MCF 10A (cell line): ENCODE data around the gene GPR176. TPM values are rescaled to one million over a fixed set of nuclear protein-coding genes. Genes with fewer than 3 reads are reported as not detected.

Source experiments
- BruUV-seq: library from RNA; stranded (reverse); fragments of 400-500 nt; replicated peaks from 2 replicates; lab custom pipeline; 2021; lab: Mats Ljungman, UMichigan
- CTCF ChIA-PET: fragments of 300-600 bp; sonication (Branson Sonifier 250); formaldehyde crosslinking; extraction: SDS; loops from one replicate; lab custom pipeline; 2021; ENCODE audit warnings: antibody characterized with exemption, inconsistent platforms; lab: Yijun Ruan, JAX
- POLR2A ChIA-PET: fragments of 300-600, 350-650 bp; sonication (Branson Sonifier 250); formaldehyde crosslinking; extraction: SDS; loops from one replicate; lab custom pipeline; 2020; ENCODE audit warnings: antibody characterized with exemption, inconsistent platforms; lab: Yijun Ruan, JAX
- DNase-seq: peaks from one replicate; pipeline ENCODE4 v3.0.0-alpha.2; 2018; ENCODE audit not compliant: unreplicated experiment
- H3K27ac Mint-ChIP-seq: one replicate; pipeline ENCODE4 v1.8.0; 2022; ENCODE audit warnings: mild to moderate bottlenecking, low read depth, mixed read lengths; ENCODE audit not compliant: unreplicated experiment
- H3K27me3 Mint-ChIP-seq: one replicate; pipeline ENCODE4 v1.8.0; 2022; ENCODE audit warnings: mixed read lengths; ENCODE audit not compliant: insufficient read depth, unreplicated experiment
- H3K36me3 Mint-ChIP-seq: one replicate; pipeline ENCODE4 v1.8.0; 2022; ENCODE audit warnings: mild to moderate bottlenecking, moderate library complexity, mixed read lengths; ENCODE audit not compliant: insufficient read depth, unreplicated experiment
- H3K4me1 Mint-ChIP-seq: one replicate; pipeline ENCODE4 v1.8.0; 2022; ENCODE audit warnings: mixed read lengths; ENCODE audit not compliant: insufficient read depth, unreplicated experiment
- H3K4me3 Mint-ChIP-seq: one replicate; pipeline ENCODE4 v1.8.0; 2022; ENCODE audit warnings: mild to moderate bottlenecking, moderate library complexity, mixed read lengths; ENCODE audit not compliant: unreplicated experiment
- H3K9me3 Mint-ChIP-seq: one replicate; pipeline ENCODE4 v1.8.0; 2022; ENCODE audit warnings: mixed read lengths; ENCODE audit not compliant: unreplicated experiment
- intact Hi-C: fragments of 100-400 bp; cut with micrococcal nuclease; formaldehyde crosslinking; loops from 2 replicates; pipeline ENCODE4 v1.14.1; 2022
- total RNA-seq: library from RNA; stranded (reverse); gene quantifications from 2 replicates; pipeline ENCODE4 v1.2.3, GENCODE V29; 2022
- TF ChIP-seq, protein P1 (sequence below): fragments of 200-600 bp; IDR thresholded peaks from one replicate; pipeline ENCODE4 v1.8.0; 2022; ENCODE audit warnings: antibody characterized with exemption, mild to moderate bottlenecking; ENCODE audit not compliant: unreplicated experiment

Gene GPR176
- total RNA-seq, 1 experiment from 2014 or later, result 1.8 TPM

GRCh38 chr15:39870537-39870936 is 49.5 kb downstream of the GPR176 start:
- CTCF ChIA-PET, result no interaction called here
- DNase-seq, result no peak
- no peak overlapping the region for H3K27ac Mint-ChIP-seq
- BruUV-seq, result no TSS peak
- POLR2A ChIA-PET, result no interaction called here
- no peaks in the 10 kb centered on the region for H3K36me3 Mint-ChIP-seq
- peaks cover 10% of the 10 kb centered on the region for H3K27me3 Mint-ChIP-seq
- H3K4me3 Mint-ChIP-seq, result no peak overlapping the region
- TF ChIP-seq, protein P1, sequence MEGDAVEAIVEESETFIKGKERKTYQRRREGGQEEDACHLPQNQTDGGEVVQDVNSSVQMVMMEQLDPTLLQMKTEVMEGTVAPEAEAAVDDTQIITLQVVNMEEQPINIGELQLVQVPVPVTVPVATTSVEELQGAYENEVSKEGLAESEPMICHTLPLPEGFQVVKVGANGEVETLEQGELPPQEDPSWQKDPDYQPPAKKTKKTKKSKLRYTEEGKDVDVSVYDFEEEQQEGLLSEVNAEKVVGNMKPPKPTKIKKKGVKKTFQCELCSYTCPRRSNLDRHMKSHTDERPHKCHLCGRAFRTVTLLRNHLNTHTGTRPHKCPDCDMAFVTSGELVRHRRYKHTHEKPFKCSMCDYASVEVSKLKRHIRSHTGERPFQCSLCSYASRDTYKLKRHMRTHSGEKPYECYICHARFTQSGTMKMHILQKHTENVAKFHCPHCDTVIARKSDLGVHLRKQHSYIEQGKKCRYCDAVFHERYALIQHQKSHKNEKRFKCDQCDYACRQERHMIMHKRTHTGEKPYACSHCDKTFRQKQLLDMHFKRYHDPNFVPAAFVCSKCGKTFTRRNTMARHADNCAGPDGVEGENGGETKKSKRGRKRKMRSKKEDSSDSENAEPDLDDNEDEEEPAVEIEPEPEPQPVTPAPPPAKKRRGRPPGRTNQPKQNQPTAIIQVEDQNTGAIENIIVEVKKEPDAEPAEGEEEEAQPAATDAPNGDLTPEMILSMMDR, result no peak
- H3K4me1 Mint-ChIP-seq, result no peaks in the 10 kb centered on the region
- no peaks in the 10 kb centered on the region for H3K9me3 Mint-ChIP-seq
- intact Hi-C loops, result no loop called here

- H3K27me3 Mint-ChIP-seq, result peaks cover 10% of the 10 kb centered on the region
- ChIA-PET POLR2A (no interaction called here), CTCF (interaction anchor here (0.8 kb wide), 1 partner anchor 38 kb away, joined by 3 read pairs; no protein-coding TSS in a partner anchor)
- H3K27ac Mint-ChIP-seq, result no peak overlapping the region
- no peak for DNase-seq
- BruUV-seq, result no TSS peak
- intact Hi-C loops, result no loop called here
- H3K4me1 Mint-ChIP-seq, result no peaks in the 10 kb centered on the region
- H3K4me3 Mint-ChIP-seq, result no peak overlapping the region
- TF ChIP-seq, protein P1, result no peak
- H3K36me3 Mint-ChIP-seq, result no peaks in the 10 kb centered on the region
- no peaks in the 10 kb centered on the region for H3K9me3 Mint-ChIP-seq
Measured at GRCh38 chr15:39869858-39870515, 50.1 kb downstream of the GPR176 start.

DNA sequence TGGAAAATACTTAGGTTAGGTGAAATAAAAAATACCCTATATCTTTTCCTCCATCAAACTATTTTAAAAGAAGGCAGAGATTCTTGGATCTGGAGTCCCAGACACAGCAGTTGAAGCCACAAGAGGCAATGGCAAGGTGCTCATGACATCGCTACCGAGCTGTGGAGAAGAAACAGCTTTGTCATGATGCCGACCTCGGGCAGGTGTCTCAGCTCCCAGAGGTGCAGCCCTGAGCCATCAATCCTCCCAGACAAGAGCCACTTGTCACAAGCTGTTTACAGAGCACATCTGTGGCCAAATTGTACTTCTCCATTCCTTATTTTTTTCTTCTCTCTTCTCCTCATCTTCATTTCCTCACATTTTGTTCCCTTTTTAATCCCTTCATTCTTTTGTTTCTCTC is 50.8 kb downstream of the GPR176 start:
- no peaks in the 10 kb centered on the region for H3K4me1 Mint-ChIP-seq
- no TSS peak for BruUV-seq
- no peak for DNase-seq
- no peaks in the 10 kb centered on the region for H3K36me3 Mint-ChIP-seq
- no peak overlapping the region for H3K4me3 Mint-ChIP-seq
- no peak overlapping the region for H3K27ac Mint-ChIP-seq
- POLR2A ChIA-PET, result no interaction called here
- intact Hi-C loops, result no loop called here
- CTCF ChIA-PET, result no interaction called here
- H3K27me3 Mint-ChIP-seq, result peaks cover 10% of the 10 kb centered on the region
- H3K9me3 Mint-ChIP-seq, result no peaks in the 10 kb centered on the region
- TF ChIP-seq, protein P1, result no peak

- Mint-ChIP-seq H3K27ac (no peak overlapping the region), H3K4me1 (no peaks in the 10 kb centered on the region), H3K4me3 (no peak overlapping the region), H3K36me3 (no peaks in the 10 kb centered on the region), H3K27me3 (peaks cover 10% of the 10 kb centered on the region), H3K9me3 (no peaks in the 10 kb centered on the region)
- ChIA-PET CTCF (no interaction called here), POLR2A (no interaction called here)
- DNase-seq, result no peak
- no TSS peak for BruUV-seq
- intact Hi-C loops, result no loop called here
- TF ChIP-seq, protein P1, result no peak
Measured at GRCh38 chr15:39868396-39868795, 51.7 kb downstream of the GPR176 start.
